ENCODE measurements around the gene CST4. TPM values are rescaled to one million over a fixed set of nuclear protein-coding genes. Genes with fewer than 3 reads are reported as not detected.
"Not testable (repeated sequence)": the region's sequence is repeated elsewhere in the genome, so short reads cannot be mapped to it uniquely, and the experiment has no call there.

Gene CST4
- total and polyA plus RNA-seq, 2 donors (not counting 3 experiments of a cell fraction or from before 2014, with no cell fraction given), result not detected

DNA sequence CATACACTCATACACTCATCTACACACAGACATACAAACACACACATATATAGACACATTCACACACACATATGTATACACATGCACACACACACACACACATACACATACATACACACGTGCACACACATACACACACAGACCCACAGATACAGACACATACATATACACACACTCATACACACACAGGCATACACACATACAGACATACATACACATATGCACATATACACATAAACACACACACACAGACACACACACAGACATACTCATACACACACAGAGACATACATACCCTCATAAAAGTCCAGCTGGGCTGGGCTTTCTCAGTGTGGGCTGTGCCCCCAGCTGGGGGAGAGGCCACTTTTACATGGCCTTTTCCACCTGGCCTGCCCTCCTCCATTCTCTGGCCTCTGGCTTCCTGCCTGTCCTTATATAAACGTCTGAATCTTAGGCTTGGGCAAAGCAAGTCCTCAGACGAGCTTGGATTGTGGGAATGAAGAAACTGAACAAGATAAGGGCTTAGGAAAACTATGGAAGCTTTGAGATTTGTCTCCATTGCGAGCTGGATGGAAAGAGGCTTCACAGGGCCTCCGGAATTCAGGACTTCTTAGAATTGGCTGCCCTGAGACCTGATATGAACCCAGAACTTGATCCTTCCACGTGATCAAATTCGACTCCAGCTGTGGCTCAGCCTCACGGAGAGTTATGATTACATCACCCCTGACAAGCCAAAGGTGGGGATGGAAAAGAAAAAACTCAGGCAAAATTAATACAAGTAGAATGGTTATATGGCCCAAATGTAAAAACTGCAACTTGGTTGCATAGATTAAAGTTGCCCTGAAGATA, 28.6 kb downstream of the CST4 start:
- CTCF ChIA-PET, result interaction anchor here (1.1 kb wide), 1 partner anchor 37 kb away, joined by 3 read pairs; no protein-coding TSS in a partner anchor

DNA sequence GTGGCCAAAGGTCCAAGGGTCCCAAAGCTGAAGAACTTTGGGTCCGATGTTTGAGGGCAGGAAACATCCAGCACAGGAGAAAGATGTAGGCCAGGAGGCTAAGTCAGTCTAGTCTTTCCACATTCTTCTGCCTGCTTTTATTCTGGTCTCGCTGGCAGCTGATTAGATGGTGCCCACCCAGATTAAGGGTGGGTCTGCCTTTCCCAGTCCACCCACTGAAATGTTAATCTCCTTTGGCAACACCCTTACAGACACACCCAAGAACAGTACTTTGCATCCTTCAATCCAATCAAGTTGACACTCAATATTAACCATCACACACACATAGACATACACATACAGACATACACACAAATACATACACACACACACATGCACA, 29.2 kb downstream of the CST4 start:
- intact Hi-C loops (cut with micrococcal nuclease); DNase-seq (ENCODE audit: low read depth, low spot score); FAIRE-seq; H3K4me3 ChIP-seq (replicated peaks in 1 of 3; ENCODE audit: insufficient read depth in 1 of 3, low read depth in 1 of 3, low read length in 3 of 3); dilution Hi-C loops (cut with MboI; ENCODE audit: extremely low pct_ligation_motif_present, low sequenced_read_pairs); BruUV-seq (replicated peaks); H4K20me1 ChIP-seq (replicated peaks; ENCODE audit: control insufficient read depth, extremely low read depth, insufficient read depth, low read length); H3K9me1 ChIP-seq (replicated peaks; ENCODE audit: control insufficient read depth, extremely low read depth, insufficient read depth, low read length); CTCF ChIA-PET; H3K9ac ChIP-seq (replicated peaks; ENCODE audit: extremely low read depth, insufficient read depth, low read length); H2AFZ ChIP-seq (ENCODE audit: low read depth, low read length); H3K79me2 ChIP-seq (ENCODE audit: control insufficient read depth, insufficient read depth, low read length); H3K36me3 ChIP-seq (ENCODE audit: control insufficient read depth in 2 of 2, extremely low read depth in 1 of 2, insufficient read depth in 2 of 2, low read length in 2 of 2); H3K27me3 ChIP-seq (ENCODE audit: control insufficient read depth in 2 of 2, insufficient read depth in 2 of 2, low read length in 2 of 2); H3K9me3 ChIP-seq (replicated peaks; ENCODE audit: control insufficient read depth, insufficient read depth, low read length); H3K27ac ChIP-seq (ENCODE audit: insufficient read depth, low read depth, low read length); H3K4me2 ChIP-seq (ENCODE audit: insufficient read depth, low read length); H3K4me1 ChIP-seq (ENCODE audit: control insufficient read depth, extremely low read depth, insufficient read depth, low read length); POLR2A ChIA-PET: not testable (repeated sequence)

More for the DNA sequence above, 28.6 kb downstream of the CST4 start:
- POLR2A ChIA-PET, result no interaction called here
- Histone ChIP-seq H3K9me3 (replicated peaks; ENCODE audit: control insufficient read depth, insufficient read depth, low read length) (no peaks in the 10 kb centered on the region), H3K79me2 (ENCODE audit: control insufficient read depth, insufficient read depth, low read length) (no peaks in the 10 kb centered on the region), H3K4me3 (replicated peaks in 1 of 3; ENCODE audit: insufficient read depth in 1 of 3, low read depth in 1 of 3, low read length in 3 of 3) (no peak overlapping the region), H4K20me1 (replicated peaks; ENCODE audit: control insufficient read depth, extremely low read depth, insufficient read depth, low read length) (no peaks in the 10 kb centered on the region), H3K4me2 (ENCODE audit: insufficient read depth, low read length) (no peak overlapping the region), H3K9me1 (replicated peaks; ENCODE audit: control insufficient read depth, extremely low read depth, insufficient read depth, low read length) (no peaks in the 10 kb centered on the region), H3K27me3 (ENCODE audit: control insufficient read depth in 2 of 2, insufficient read depth in 2 of 2, low read length in 2 of 2) (no peaks in the 10 kb centered on the region), H3K9ac (replicated peaks; ENCODE audit: extremely low read depth, insufficient read depth, low read length) (no peak overlapping the region), H3K36me3 (ENCODE audit: control insufficient read depth in 2 of 2, extremely low read depth in 1 of 2, insufficient read depth in 2 of 2, low read length in 2 of 2) (no peaks in the 10 kb centered on the region), H3K27ac (ENCODE audit: insufficient read depth, low read depth, low read length) (no peak overlapping the region), H2AFZ (ENCODE audit: low read depth, low read length) (no peak overlapping the region), H3K4me1 (ENCODE audit: control insufficient read depth, extremely low read depth, insufficient read depth, low read length) (peaks cover 9% of the 10 kb centered on the region)
- no peak for TF ChIP-seq GATA2 (IDR thresholded peaks at IDR 0.05; ENCODE audit: insufficient read depth, insufficient read length, low read depth, low read length)
- TF ChIP-seq JUN (IDR thresholded peaks at IDR 0.05; ENCODE audit: borderline replicate concordance, insufficient read depth, insufficient read length, low read depth), result no peak
- no peak for TF ChIP-seq EZH2 (IDR thresholded peaks at IDR 0.05; ENCODE audit: borderline replicate concordance, low read depth, low read length, severe bottlenecking)
- TF ChIP-seq MYC (IDR thresholded peaks at IDR 0.05; ENCODE audit: low read depth, low read length), result no peak
- TF ChIP-seq, protein P1, sequence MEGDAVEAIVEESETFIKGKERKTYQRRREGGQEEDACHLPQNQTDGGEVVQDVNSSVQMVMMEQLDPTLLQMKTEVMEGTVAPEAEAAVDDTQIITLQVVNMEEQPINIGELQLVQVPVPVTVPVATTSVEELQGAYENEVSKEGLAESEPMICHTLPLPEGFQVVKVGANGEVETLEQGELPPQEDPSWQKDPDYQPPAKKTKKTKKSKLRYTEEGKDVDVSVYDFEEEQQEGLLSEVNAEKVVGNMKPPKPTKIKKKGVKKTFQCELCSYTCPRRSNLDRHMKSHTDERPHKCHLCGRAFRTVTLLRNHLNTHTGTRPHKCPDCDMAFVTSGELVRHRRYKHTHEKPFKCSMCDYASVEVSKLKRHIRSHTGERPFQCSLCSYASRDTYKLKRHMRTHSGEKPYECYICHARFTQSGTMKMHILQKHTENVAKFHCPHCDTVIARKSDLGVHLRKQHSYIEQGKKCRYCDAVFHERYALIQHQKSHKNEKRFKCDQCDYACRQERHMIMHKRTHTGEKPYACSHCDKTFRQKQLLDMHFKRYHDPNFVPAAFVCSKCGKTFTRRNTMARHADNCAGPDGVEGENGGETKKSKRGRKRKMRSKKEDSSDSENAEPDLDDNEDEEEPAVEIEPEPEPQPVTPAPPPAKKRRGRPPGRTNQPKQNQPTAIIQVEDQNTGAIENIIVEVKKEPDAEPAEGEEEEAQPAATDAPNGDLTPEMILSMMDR (IDR thresholded peaks at IDR 0.05; ENCODE audit: extremely low read depth in 1 of 2, insufficient read depth in 1 of 2, low read depth in 1 of 2, low read length in 2 of 2), result no peak
- no peak for TF ChIP-seq POLR2AphosphoS5 (IDR thresholded peaks at IDR 0.05; ENCODE audit: insufficient read depth, low read depth, low read length)
- no peak for TF ChIP-seq POLR2A (IDR thresholded peaks at IDR 0.05; ENCODE audit: low read depth, low read length)
- DNase-seq (ENCODE audit: low read depth, low spot score), result no peak
- dilution Hi-C loops (cut with MboI; ENCODE audit: extremely low pct_ligation_motif_present, low sequenced_read_pairs), result no loop called here
- intact Hi-C loops (cut with micrococcal nuclease), result loop anchor here (10.0 kb wide), 1 partner anchor 55 kb away; the partner anchor contains the start of gene CST9
- FAIRE-seq, result no peak
- no TSS peak for BruUV-seq (replicated peaks)
